ENCODE results near the gene ZNF766. TPM values are rescaled to one million over a fixed set of nuclear protein-coding genes. Genes with fewer than 3 reads are reported as not detected.
A peak's percentile ranks its signal among the peaks of the same experiment; 100 is the strongest.
"Not testable (repeated sequence)": the region's sequence is repeated elsewhere in the genome, so short reads cannot be mapped to it uniquely, and the experiment has no call there.

The ZNF766 gene
- total and polyA plus RNA-seq, 2 experiments from 2014 or later: 10.9 to 27.9 TPM

- Histone ChIP-seq H3K4me3 (peak overlapping the region; percentile 70), H3K27ac (peak overlapping the region; percentile 92), H3K9me3 (ENCODE audit: low read depth) (peaks cover 3% of the 10 kb centered on the region), H3K27me3 (no peaks in the 10 kb centered on the region), H3K4me1 (ENCODE audit: low read depth) (peaks cover 14% of the 10 kb centered on the region), H3K36me3 (no peaks in the 10 kb centered on the region)
- no peak for DNase-seq (ENCODE audit: low read depth in 1 of 2, low spot score in 1 of 2)
- no peak for TF ChIP-seq CTCF (IDR thresholded peaks at IDR 0.05; ENCODE audit: low read depth, low read length)
Measured at GRCh38 chr19:52335768-52336116, 66.4 kb downstream of the ZNF766 start.

DNA sequence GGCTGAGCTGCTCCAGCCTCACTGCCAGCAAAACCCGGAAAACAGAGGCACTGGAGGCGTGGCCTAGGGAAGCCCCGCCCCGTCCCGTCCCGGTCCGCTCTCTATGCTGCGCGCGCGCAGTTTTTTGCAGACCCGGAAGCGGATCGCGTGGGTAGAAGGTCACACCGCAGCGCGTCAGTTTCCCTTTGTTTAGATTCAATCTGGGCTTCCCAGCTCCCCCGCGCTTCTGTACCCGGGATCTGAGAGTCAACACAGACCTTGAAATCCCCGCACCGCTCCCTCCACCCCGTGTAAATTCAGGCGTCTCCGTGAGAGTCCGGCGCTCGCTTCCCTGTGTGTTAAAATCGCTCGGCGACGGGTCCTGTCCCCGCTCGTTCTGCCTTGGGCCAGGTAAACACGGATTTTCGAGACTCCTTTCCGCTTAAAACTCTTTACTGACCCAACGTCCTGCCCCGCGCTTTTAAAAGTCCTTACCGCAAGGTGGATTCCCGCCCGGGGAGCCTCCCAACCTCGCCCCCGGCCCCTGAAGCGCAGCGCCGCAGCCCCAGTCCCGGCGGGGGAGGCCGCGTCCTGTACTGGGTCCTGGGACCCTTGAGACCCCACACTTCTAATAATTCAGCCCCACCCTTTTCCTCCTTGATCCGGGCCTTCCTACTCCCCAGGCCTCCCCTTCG lies 66.9 kb downstream of the ZNF766 start, which contains the start of gene ZNF610:
TSS of gene ZNF610 (plus strand) at position 127 of the 674 bp plus-strand sequence. CDS start 12,930 bp downstream, outside the sequence.
- H3K27me3 ChIP-seq: no peaks in the 10 kb centered on the region
- H3K9me3 ChIP-seq (ENCODE audit: low read depth): peaks cover 3% of the 10 kb centered on the region
- TF ChIP-seq CTCF (IDR thresholded peaks at IDR 0.05; ENCODE audit: low read depth, low read length): no peak
- H3K27ac ChIP-seq: peak within 1 kb of the TSS; percentile 92
- no peaks in the 10 kb centered on the region for H3K36me3 ChIP-seq
- DNase-seq (ENCODE audit: low read depth in 1 of 2, low spot score in 1 of 2): peak; percentile 90
- peak within 1 kb of the TSS; percentile 70 for H3K4me3 ChIP-seq
- H3K4me1 ChIP-seq (ENCODE audit: low read depth): peaks cover 14% of the 10 kb centered on the region

GRCh38 chr19:52336791-52337381 lies 67.5 kb downstream of the ZNF766 start:
- Histone ChIP-seq H3K36me3 (no peaks in the 10 kb centered on the region), H3K9me3 (ENCODE audit: low read depth) (no peaks in the 10 kb centered on the region), H3K4me1 (ENCODE audit: low read depth) (peaks cover 14% of the 10 kb centered on the region), H3K27ac (peak overlapping the region; percentile 92), H3K4me3 (peak overlapping the region; percentile 70), H3K27me3 (no peaks in the 10 kb centered on the region)
- no peak for TF ChIP-seq CTCF (IDR thresholded peaks at IDR 0.05; ENCODE audit: low read depth, low read length)
- DNase-seq (ENCODE audit: low read depth in 1 of 2, low spot score in 1 of 2): peak in 1 of 2 donors; percentile 17

- not testable (repeated sequence) for H3K4me3 ChIP-seq
Measured at GRCh38 chr19:52339022-52339421, 69.6 kb downstream of the ZNF766 start.

DNA sequence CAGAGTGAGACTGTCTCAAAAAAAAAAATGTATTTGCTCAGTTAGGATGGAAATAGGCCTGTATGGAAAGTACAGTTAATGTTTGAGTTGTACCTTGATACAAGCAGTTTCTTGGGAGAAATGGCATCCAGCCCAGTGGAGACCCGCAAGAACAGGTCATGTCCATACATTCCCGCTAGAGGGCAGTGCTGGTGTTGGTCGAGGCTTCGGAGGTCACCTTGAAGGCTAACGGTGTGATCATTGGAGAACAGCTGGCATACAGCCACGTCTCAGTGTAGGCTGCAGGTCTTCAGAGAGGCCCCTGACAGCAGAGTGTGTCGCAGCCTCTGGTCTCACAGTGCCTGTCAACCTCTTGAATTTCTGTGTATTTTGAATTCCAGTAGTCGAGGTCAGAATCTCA lies 74.2 kb downstream of the ZNF766 start:
- TF ChIP-seq CTCF (IDR thresholded peaks at IDR 0.05; ENCODE audit: low read depth, low read length): peak; percentile 31
- peak; percentile 27 to 98 for DNase-seq (ENCODE audit: low read depth in 1 of 2, low spot score in 1 of 2)
- H3K4me1 ChIP-seq (ENCODE audit: low read depth): peaks cover 25% of the 10 kb centered on the region
- H3K27ac ChIP-seq: peak overlapping the region; percentile 99
- no peaks in the 10 kb centered on the region for H3K9me3 ChIP-seq (ENCODE audit: low read depth)
- no peaks in the 10 kb centered on the region for H3K27me3 ChIP-seq
- H3K4me3 ChIP-seq: no peak overlapping the region
- H3K36me3 ChIP-seq: peaks cover 10% of the 10 kb centered on the region

More at GRCh38 chr19:52339022-52339421, 69.6 kb downstream of the ZNF766 start:
- DNase-seq (ENCODE audit: low read depth in 1 of 2, low spot score in 1 of 2); H3K9me3 ChIP-seq (ENCODE audit: low read depth); H3K36me3 ChIP-seq; H3K27me3 ChIP-seq: not testable (repeated sequence)
- Histone ChIP-seq H3K27ac (peak overlapping the region; percentile 92), H3K4me1 (ENCODE audit: low read depth) (peaks cover 16% of the 10 kb centered on the region)

GRCh38 chr19:52345162-52345561 lies 75.8 kb downstream of the ZNF766 start:
- Histone ChIP-seq H3K4me3 (no peak overlapping the region), H3K36me3 (peaks cover 11% of the 10 kb centered on the region), H3K4me1 (ENCODE audit: low read depth) (peaks cover 15% of the 10 kb centered on the region), H3K9me3 (ENCODE audit: low read depth) (no peaks in the 10 kb centered on the region), H3K27ac (peak overlapping the region; percentile 99), H3K27me3 (no peaks in the 10 kb centered on the region)
- TF ChIP-seq CTCF (IDR thresholded peaks at IDR 0.05; ENCODE audit: low read depth, low read length): no peak
- DNase-seq (ENCODE audit: low read depth in 1 of 2, low spot score in 1 of 2): no peak
